OCI-LY3 (cell line): Measurements from ENCODE around the gene PLXNB3.

Source experiments
- CTCF ChIP-seq: fragments of 200-600, 300-600 bp; sonication (generic); IDR thresholded peaks from 2 replicates; pipeline ENCODE4 v1.5.1; 2014; ENCODE audit warnings: antibody characterized with exemption, low read length, low read depth
- EZH2phosphoT487 ChIP-seq: fragments of 200-600 bp; shearing (Covaris generic); IDR thresholded peaks from 2 replicates; pipeline ENCODE4 v1.6.1; 2018; ENCODE audit warnings: antibody characterized with exemption, mixed run types, low read depth

DNA sequence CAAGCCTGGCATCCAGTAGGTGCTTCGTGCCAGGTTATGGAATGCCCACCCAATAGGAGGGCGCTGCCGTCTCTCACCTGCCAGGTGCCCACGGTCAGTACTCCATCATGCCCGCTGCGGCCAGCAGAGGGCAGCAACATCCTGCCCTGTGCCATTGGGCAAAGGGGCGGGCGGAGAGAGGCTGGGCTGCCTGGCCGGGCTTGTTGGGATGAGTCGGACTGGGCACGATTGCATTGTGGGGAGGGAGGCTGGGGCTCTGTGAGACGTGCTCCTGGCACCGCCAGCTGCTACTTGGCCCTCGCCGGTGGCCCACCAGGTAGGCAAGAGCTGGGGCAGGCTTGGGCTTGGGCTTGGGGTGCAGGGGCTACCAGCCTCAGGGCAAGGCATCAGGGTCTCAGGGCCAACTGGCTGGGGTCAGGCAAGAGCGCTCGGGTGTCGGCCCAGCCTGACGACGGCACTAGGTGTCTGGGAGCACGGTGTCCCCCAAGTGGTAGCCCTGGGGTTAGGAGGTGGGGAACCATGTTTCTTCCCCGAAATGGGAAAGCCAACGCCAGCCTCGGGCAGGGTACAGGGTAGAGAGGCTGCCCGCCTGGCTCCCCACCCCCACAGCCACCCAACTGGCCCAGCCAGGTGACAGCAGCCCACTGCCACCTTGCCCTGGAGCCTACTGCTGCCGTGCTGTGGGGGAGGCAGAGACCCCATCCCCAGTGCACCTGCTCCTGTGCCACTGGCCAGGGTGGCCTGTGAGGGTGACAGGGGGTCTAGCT lies at the start of gene PLXNB3:
- TF ChIP-seq CTCF (peak; percentile 82), EZH2phosphoT487 (no peak)
